ENCODE results near the gene KDM3A.
A peak's percentile ranks its signal among the peaks of the same experiment; 100 is the strongest.

The KDM3A gene, protein sequence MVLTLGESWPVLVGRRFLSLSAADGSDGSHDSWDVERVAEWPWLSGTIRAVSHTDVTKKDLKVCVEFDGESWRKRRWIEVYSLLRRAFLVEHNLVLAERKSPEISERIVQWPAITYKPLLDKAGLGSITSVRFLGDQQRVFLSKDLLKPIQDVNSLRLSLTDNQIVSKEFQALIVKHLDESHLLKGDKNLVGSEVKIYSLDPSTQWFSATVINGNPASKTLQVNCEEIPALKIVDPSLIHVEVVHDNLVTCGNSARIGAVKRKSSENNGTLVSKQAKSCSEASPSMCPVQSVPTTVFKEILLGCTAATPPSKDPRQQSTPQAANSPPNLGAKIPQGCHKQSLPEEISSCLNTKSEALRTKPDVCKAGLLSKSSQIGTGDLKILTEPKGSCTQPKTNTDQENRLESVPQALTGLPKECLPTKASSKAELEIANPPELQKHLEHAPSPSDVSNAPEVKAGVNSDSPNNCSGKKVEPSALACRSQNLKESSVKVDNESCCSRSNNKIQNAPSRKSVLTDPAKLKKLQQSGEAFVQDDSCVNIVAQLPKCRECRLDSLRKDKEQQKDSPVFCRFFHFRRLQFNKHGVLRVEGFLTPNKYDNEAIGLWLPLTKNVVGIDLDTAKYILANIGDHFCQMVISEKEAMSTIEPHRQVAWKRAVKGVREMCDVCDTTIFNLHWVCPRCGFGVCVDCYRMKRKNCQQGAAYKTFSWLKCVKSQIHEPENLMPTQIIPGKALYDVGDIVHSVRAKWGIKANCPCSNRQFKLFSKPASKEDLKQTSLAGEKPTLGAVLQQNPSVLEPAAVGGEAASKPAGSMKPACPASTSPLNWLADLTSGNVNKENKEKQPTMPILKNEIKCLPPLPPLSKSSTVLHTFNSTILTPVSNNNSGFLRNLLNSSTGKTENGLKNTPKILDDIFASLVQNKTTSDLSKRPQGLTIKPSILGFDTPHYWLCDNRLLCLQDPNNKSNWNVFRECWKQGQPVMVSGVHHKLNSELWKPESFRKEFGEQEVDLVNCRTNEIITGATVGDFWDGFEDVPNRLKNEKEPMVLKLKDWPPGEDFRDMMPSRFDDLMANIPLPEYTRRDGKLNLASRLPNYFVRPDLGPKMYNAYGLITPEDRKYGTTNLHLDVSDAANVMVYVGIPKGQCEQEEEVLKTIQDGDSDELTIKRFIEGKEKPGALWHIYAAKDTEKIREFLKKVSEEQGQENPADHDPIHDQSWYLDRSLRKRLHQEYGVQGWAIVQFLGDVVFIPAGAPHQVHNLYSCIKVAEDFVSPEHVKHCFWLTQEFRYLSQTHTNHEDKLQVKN (N-terminal part only)

DNA sequence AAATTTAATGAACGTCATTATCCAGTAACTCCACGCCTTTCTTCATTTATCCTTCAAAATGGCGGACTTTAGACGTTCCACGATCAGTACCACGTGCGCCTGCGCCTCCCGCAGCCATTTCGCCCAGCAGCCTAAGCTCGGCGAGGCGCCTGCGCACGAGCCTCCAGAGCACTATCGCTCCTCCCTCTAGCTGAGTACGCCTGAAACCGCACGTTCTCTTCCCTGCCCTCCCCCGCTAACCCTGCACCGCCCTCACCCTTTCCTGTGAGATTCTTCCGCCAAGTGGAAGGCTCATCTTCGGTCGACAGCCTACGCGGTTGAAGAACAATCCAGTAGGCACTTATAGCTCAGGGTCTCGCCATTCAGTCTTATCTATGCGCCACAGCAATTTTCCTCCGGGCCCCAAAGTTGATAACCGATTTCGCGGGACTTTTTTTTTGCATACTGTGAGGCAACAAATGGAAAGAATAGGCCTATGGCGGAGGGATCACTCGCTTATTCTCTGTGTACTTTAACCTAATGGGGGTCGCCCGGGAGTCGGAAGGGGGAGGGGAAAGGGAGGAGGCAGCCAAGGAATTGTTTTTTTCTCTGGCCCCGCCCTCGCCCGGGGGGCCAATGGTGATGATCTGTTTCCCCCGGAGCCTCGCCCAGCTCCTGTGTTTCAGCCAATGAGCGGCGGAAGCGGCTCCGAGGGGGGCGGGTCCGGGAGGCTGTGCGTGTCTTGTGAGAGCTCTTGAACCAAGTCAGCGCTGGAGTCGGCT, at the start of gene KDM3A:
Gene KDM3A (plus strand): TSS at position 741 of the 761 bp plus-strand sequence. CDS start 677 bp downstream, outside the sequence.
- peak; percentile 91 for ATAC-seq
- TF ChIP-seq ARNTL (CRISPR knock-in tag; IDR thresholded peaks at IDR 0.05; ENCODE audit: borderline replicate concordance, low read depth) (no peak), TOX (CRISPR knock-in tag; IDR thresholded peaks at IDR 0.05; ENCODE audit: borderline replicate concordance) (no peak), RARB (CRISPR knock-in tag; IDR thresholded peaks at IDR 0.05) (0 out of 2 replicates have a peak, but pooled peaks have one; percentile 60), BACH2 (CRISPR knock-in tag; IDR thresholded peaks at IDR 0.05; ENCODE audit: borderline replicate concordance) (no peak), OSR1 (CRISPR knock-in tag; IDR thresholded peaks at IDR 0.05) (no peak), GLIS3 (CRISPR knock-in tag; IDR thresholded peaks at IDR 0.05) (no peak), ZFP30 (CRISPR knock-in tag; IDR thresholded peaks at IDR 0.05) (no peak), ISL1 (CRISPR knock-in tag; IDR thresholded peaks at IDR 0.05) (peak; percentile 48; the same call in 1 of the 2 replicates), ESRRG (CRISPR knock-in tag; IDR thresholded peaks at IDR 0.05) (no peak), SNAI2 (CRISPR knock-in tag; IDR thresholded peaks at IDR 0.05) (no peak), ZNF8 (CRISPR knock-in tag; IDR thresholded peaks at IDR 0.05) (peak; percentile 67), CSDC2 (CRISPR knock-in tag; IDR thresholded peaks at IDR 0.05) (no peak), ZC3H10 (CRISPR knock-in tag; IDR thresholded peaks at IDR 0.05) (peak; percentile 49; the same call in 1 of the 2 replicates), ZFP3 (CRISPR knock-in tag; IDR thresholded peaks at IDR 0.05) (peak; percentile 64), TCF4 (CRISPR knock-in tag; IDR thresholded peaks at IDR 0.05; ENCODE audit: borderline replicate concordance) (no peak), PPARA (CRISPR knock-in tag; IDR thresholded peaks at IDR 0.05; ENCODE audit: borderline replicate concordance) (no peak), ZNF565 (CRISPR knock-in tag; conservative IDR thresholded peaks at IDR 0.05; ENCODE audit: low read depth) (no peak), ZNF70 (CRISPR knock-in tag; IDR thresholded peaks at IDR 0.05) (no peak)
- TF ChIP-seq, protein P1, sequence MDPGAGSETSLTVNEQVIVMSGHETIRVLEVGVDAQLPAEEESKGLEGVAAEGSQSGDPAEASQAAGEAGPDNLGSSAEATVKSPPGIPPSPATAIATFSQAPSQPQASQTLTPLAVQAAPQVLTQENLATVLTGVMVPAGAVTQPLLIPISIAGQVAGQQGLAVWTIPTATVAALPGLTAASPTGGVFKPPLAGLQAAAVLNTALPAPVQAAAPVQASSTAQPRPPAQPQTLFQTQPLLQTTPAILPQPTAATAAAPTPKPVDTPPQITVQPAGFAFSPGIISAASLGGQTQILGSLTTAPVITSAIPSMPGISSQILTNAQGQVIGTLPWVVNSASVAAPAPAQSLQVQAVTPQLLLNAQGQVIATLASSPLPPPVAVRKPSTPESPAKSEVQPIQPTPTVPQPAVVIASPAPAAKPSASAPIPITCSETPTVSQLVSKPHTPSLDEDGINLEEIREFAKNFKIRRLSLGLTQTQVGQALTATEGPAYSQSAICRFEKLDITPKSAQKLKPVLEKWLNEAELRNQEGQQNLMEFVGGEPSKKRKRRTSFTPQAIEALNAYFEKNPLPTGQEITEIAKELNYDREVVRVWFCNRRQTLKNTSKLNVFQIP (CRISPR knock-in tag; IDR thresholded peaks at IDR 0.05; ENCODE audit: borderline replicate concordance, low read depth): peak; percentile 94
- TF ChIP-seq, protein P2, sequence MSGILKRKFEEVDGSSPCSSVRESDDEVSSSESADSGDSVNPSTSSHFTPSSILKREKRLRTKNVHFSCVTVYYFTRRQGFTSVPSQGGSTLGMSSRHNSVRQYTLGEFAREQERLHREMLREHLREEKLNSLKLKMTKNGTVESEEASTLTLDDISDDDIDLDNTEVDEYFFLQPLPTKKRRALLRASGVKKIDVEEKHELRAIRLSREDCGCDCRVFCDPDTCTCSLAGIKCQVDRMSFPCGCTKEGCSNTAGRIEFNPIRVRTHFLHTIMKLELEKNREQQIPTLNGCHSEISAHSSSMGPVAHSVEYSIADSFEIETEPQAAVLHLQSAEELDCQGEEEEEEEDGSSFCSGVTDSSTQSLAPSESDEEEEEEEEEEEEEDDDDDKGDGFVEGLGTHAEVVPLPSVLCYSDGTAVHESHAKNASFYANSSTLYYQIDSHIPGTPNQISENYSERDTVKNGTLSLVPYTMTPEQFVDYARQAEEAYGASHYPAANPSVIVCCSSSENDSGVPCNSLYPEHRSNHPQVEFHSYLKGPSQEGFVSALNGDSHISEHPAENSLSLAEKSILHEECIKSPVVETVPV (CRISPR knock-in tag; IDR thresholded peaks at IDR 0.05): no peak
- TF ChIP-seq, protein P3, sequence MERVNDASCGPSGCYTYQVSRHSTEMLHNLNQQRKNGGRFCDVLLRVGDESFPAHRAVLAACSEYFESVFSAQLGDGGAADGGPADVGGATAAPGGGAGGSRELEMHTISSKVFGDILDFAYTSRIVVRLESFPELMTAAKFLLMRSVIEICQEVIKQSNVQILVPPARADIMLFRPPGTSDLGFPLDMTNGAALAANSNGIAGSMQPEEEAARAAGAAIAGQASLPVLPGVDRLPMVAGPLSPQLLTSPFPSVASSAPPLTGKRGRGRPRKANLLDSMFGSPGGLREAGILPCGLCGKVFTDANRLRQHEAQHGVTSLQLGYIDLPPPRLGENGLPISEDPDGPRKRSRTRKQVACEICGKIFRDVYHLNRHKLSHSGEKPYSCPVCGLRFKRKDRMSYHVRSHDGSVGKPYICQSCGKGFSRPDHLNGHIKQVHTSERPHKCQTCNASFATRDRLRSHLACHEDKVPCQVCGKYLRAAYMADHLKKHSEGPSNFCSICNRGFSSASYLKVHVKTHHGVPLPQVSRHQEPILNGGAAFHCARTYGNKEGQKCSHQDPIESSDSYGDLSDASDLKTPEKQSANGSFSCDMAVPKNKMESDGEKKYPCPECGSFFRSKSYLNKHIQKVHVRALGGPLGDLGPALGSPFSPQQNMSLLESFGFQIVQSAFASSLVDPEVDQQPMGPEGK (CRISPR knock-in tag; IDR thresholded peaks at IDR 0.05; ENCODE audit: borderline replicate concordance): peak; percentile 92; the same call in 1 of the 2 replicates
- TF ChIP-seq, protein P4, sequence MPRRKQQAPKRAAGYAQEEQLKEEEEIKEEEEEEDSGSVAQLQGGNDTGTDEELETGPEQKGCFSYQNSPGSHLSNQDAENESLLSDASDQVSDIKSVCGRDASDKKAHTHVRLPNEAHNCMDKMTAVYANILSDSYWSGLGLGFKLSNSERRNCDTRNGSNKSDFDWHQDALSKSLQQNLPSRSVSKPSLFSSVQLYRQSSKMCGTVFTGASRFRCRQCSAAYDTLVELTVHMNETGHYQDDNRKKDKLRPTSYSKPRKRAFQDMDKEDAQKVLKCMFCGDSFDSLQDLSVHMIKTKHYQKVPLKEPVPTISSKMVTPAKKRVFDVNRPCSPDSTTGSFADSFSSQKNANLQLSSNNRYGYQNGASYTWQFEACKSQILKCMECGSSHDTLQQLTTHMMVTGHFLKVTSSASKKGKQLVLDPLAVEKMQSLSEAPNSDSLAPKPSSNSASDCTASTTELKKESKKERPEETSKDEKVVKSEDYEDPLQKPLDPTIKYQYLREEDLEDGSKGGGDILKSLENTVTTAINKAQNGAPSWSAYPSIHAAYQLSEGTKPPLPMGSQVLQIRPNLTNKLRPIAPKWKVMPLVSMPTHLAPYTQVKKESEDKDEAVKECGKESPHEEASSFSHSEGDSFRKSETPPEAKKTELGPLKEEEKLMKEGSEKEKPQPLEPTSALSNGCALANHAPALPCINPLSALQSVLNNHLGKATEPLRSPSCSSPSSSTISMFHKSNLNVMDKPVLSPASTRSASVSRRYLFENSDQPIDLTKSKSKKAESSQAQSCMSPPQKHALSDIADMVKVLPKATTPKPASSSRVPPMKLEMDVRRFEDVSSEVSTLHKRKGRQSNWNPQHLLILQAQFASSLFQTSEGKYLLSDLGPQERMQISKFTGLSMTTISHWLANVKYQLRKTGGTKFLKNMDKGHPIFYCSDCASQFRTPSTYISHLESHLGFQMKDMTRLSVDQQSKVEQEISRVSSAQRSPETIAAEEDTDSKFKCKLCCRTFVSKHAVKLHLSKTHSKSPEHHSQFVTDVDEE (CRISPR knock-in tag; IDR thresholded peaks at IDR 0.05): peak; percentile 15; the same call in 1 of the 2 replicates
- TF ChIP-seq, protein P5, sequence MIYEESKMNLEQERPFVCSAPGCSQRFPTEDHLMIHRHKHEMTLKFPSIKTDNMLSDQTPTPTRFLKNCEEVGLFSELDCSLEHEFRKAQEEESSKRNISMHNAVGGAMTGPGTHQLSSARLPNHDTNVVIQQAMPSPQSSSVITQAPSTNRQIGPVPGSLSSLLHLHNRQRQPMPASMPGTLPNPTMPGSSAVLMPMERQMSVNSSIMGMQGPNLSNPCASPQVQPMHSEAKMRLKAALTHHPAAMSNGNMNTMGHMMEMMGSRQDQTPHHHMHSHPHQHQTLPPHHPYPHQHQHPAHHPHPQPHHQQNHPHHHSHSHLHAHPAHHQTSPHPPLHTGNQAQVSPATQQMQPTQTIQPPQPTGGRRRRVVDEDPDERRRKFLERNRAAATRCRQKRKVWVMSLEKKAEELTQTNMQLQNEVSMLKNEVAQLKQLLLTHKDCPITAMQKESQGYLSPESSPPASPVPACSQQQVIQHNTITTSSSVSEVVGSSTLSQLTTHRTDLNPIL (CRISPR knock-in tag; IDR thresholded peaks at IDR 0.05; ENCODE audit: low read depth): no peak
